OCI-LY1 (cell line): ENCODE results near the gene ANKRD6.

Experiments used
- CTCF ChIP-seq: fragments of 200-600 bp; sonication (generic), shearing (Covaris generic); IDR thresholded peaks from 2 replicates; pipeline ENCODE4 v1.5.1; 2017; ENCODE audit warnings: mild to moderate bottlenecking, antibody characterized with exemption, low read length, moderate library complexity, mixed read lengths
- EZH2 ChIP-seq: fragments of 200-600 bp; sonication (generic), shearing (Covaris generic); IDR thresholded peaks from 2 replicates; pipeline ENCODE4 v1.8.0; 2017; ENCODE audit warnings: borderline replicate concordance, mixed run types, mild to moderate bottlenecking, antibody characterized with exemption, low read length, moderate library complexity, mixed read lengths

GRCh38 chr6:89555031-89555430, 122.1 kb downstream of the ANKRD6 start:
- TF ChIP-seq CTCF, result no peak
- TF ChIP-seq EZH2, result no peak
